HCT116 (cell line): ENCODE data around the gene TOX2.

ENCODE experiments used
- EZH2 ChIP-seq: fragments of 200-600 bp; sonication (generic); IDR thresholded peaks from 2 replicates; pipeline ENCODE4 v1.6.1; 2017; ENCODE audit warnings: antibody characterized with exemption, mixed run types
- JUND ChIP-seq: IDR thresholded peaks from 2 replicates; pipeline ENCODE4 v1.6.1; 2012
- POLR2A ChIP-seq: IDR thresholded peaks from 2 replicates; pipeline ENCODE4 v1.7.0; 2011; ENCODE audit warnings: borderline replicate concordance; ENCODE audit not compliant: insufficient read depth, insufficient read length; ENCODE audit errors: extremely low read depth
- POLR2AphosphoS5 ChIP-seq: IDR thresholded peaks from 2 replicates; pipeline ENCODE4 v1.6.1; 2011; ENCODE audit warnings: mild to moderate bottlenecking, low read depth, low read length, moderate library complexity
- RAD21 ChIP-seq: IDR thresholded peaks from 2 replicates; pipeline ENCODE4 v1.6.1; 2012; ENCODE audit warnings: low read depth, mild to moderate bottlenecking
- TF ChIP-seq, protein P1 (sequence below), 3 experiments: fragments of 200-600 bp in 1 of 3; sonication (generic) in 1 of 3; IDR thresholded peaks in 2 of 3; conservative IDR thresholded peaks in 1 of 3; 2 replicates each; pipeline ENCODE4 v1.5.1; 2012 to 2017; ENCODE audit warnings: low read depth in 2 of 3, low read length in 2 of 3, antibody characterized with exemption in 1 of 3, borderline replicate concordance in 1 of 3, control low read depth in 1 of 3, mild to moderate bottlenecking in 1 of 3, mixed read lengths in 1 of 3, mixed run types in 1 of 3, moderate library complexity in 1 of 3; ENCODE audit not compliant: insufficient read depth in 1 of 3

- TF ChIP-seq, protein P1, sequence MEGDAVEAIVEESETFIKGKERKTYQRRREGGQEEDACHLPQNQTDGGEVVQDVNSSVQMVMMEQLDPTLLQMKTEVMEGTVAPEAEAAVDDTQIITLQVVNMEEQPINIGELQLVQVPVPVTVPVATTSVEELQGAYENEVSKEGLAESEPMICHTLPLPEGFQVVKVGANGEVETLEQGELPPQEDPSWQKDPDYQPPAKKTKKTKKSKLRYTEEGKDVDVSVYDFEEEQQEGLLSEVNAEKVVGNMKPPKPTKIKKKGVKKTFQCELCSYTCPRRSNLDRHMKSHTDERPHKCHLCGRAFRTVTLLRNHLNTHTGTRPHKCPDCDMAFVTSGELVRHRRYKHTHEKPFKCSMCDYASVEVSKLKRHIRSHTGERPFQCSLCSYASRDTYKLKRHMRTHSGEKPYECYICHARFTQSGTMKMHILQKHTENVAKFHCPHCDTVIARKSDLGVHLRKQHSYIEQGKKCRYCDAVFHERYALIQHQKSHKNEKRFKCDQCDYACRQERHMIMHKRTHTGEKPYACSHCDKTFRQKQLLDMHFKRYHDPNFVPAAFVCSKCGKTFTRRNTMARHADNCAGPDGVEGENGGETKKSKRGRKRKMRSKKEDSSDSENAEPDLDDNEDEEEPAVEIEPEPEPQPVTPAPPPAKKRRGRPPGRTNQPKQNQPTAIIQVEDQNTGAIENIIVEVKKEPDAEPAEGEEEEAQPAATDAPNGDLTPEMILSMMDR (IDR thresholded peaks at IDR 0.05 in 2 of 3, conservative IDR thresholded peaks at IDR 0.05 in 1 of 3; ENCODE audit: borderline replicate concordance in 1 of 3, insufficient read depth in 1 of 3, low read depth in 2 of 3, low read length in 2 of 3): no peak
- no peak for TF ChIP-seq POLR2AphosphoS5
- TF ChIP-seq POLR2A: no peak
- TF ChIP-seq RAD21: no peak
- no peak for TF ChIP-seq EZH2
- no peak for TF ChIP-seq JUND
These were observed 96.7 kb downstream of the TOX2 start for GRCh38 chr20:44011251-44011940.
